Stimulated activated CD4-positive, alpha-beta T cell treated with anti-CD3 and anti-CD28 coated beads, Interleukin-12 subunit alpha, Interleukin-12 subunit beta, amount 100 ng/mL, for 24 hours (primary cell): Measurements from ENCODE around the gene CDC34.

Experiments
- DNase-seq, 2 experiments: peaks; one replicate each; pipeline ENCODE4 v3.0.0-alpha.2; 2020; ENCODE audit warnings: low read depth in 2 of 2

The CDC34 gene

GRCh38 chr19:497491-497868 is 34.1 kb upstream of the CDC34 start:
- no peak for DNase-seq

- no peak for DNase-seq
Measured at GRCh38 chr19:497869-498510, 33.6 kb upstream of the CDC34 start.

DNA sequence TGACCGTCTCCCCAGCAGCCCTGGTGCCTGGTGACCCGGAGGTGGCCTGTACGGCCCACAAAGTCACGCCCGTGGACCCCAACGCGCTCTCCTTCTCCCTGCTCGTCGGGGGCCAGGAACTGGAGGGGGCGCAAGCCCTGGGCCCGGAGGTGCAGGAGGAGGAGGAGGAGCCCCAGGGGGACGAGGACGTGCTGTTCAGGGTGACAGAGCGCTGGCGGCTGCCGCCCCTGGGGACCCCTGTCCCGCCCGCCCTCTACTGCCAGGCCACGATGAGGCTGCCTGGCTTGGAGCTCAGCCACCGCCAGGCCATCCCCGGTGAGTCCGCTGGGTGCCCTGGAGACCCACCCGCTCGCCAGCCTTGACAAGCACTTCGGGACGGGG is 33.1 kb upstream of the CDC34 start:
- no peak for DNase-seq

DNA sequence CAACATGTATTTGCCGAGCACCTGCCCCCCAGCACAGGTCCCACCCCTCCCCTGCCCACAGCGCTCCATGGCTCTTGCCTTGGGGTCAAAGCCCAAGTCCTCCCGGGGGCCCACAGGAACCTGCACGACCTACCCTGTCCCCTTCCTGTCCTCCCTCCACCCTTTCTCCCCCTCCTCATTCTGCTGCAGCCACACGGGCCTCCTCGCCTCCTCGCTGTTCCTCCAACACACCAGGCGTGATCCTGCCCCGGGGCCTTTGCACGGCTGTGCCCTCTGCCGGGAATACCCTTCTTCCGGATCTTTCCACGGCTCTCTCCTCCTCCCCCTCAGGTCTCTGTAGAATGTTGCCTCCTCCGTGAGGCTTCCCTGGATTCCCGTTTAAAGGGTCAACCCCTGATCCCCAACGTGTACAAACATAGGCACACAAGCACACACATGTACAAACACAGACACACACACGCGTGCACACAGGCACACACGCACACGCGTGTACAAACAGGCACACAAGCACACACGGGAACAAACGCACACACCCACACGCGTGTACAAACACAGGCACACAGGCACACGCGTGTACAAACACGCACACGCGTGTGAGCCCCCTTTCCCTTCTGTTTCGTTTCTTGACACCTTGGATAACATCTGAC is 32.5 kb upstream of the CDC34 start:
- no peak for DNase-seq

DNA sequence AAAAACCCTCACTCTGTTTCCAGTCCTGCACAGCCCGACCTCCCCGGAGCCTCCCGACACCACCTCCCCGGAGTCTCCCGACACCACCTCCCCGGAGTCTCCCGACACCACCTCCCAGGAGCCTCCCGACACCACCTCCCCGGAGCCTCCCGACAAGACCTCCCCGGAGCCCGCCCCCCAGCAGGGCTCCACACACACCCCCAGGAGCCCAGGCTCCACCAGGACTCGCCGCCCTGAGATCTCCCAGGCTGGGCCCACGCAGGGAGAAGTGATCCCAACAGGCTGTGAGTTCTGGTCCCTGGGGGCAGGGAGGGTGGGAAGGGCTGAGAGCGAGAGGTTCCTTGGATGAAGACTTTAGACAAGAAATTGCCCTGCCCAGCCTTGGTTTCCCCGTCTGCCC is 29.9 kb upstream of the CDC34 start:
- no peak for DNase-seq

- no peak for DNase-seq
Measured at GRCh38 chr19:504616-505015, 26.9 kb upstream of the CDC34 start.

DNA sequence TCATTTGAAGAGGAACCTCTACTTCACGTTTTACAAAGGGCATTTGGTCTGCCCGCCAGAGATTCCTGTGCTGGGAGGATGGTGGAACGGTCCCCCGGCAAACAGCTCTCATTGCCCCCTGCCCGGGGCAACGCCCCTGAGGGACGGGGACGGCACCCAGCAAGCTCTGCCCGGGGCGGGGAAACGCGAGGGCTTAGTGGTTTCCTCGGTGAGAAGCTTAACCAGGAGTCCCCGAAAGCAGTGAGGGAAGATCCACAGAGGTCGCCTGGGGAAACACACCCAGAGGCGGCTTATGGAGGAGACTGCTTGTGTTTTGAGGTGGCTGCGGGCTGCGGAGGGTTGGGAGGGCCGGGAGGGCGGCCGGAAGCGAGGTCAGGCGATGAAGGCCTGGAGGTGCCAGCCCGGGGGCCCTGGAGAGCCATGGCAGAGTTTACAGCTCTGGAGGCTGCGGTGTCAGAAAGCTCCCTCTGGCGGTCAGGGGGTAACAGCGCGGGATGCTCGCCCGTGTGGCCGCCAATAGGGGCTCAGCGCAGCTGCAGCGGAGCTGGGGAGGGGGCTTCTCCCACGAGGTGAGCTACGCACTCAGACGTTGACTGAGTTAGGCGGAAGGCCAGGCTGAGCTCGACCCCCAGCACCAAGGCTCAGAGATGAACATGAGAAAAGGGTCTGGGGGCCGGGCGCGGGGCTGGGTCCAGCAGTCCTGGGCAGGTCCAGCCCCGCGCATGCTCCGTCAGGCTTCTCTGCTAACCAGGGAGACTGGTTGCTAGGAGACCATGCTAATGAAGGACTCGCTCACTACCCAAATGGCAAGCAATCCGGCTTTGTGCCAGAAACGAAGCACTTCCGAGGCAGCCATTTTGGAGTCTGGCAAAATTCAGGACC is 24.9 kb upstream of the CDC34 start:
- DNase-seq = peak; percentile 87 to 88

GRCh38 chr19:507286-508203 is 24.0 kb upstream of the CDC34 start, which contains the start of gene TPGS1:
TSS of gene TPGS1 (plus strand) at chr19:507497. CDS start at chr19:507507, 10 bp downstream.
- DNase-seq = peak; percentile 74 to 80

DNA sequence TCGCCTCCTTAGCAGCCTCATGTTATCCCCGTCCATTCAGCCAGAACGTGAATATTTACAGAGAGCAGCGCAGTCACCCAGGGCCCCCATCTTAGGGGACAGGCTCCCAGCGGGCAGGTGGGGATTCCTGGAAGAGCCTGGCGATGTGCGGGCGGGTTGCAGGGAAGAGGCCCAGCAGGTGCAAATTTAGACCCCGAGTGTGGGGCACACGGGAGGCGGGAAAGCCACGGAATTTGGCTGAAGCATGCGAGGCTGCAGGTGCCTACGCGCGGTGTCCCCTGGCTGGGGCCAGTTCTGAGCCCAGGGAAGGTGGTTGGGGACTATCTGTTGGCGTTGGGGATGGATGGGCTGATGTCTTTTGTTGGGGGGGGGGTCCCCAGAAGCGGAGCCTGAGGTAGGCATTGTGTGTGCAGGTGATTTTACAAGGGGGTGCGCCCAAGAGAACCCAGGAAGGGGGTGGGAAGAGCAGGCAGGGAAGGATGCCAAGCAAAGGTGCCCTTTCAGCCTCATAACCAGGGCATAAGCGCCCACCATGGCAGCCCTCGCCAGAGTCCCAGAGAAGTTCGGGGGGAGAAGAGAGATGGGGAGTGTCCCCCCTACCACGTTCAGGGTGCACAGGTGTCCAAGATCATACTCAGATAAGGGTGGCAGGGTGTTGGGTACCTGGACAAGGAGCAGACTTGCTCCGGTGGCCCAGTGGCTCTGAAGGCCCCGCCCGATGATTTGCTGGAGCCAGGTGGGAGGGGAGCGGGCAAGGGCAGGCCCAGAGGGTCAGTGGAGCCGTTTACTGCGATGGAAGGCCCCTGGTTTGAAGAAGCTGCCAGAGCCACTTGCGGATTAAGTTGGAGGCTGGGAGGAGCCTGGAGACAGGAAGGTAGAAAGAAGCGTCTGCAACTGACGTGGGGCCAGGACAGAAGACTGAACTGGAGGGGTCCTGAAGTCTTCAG is 23.1 kb upstream of the CDC34 start:
- DNase-seq = no peak

- DNase-seq = peak; percentile 82 to 94
Measured at GRCh38 chr19:510606-511100, 20.9 kb upstream of the CDC34 start.

DNA sequence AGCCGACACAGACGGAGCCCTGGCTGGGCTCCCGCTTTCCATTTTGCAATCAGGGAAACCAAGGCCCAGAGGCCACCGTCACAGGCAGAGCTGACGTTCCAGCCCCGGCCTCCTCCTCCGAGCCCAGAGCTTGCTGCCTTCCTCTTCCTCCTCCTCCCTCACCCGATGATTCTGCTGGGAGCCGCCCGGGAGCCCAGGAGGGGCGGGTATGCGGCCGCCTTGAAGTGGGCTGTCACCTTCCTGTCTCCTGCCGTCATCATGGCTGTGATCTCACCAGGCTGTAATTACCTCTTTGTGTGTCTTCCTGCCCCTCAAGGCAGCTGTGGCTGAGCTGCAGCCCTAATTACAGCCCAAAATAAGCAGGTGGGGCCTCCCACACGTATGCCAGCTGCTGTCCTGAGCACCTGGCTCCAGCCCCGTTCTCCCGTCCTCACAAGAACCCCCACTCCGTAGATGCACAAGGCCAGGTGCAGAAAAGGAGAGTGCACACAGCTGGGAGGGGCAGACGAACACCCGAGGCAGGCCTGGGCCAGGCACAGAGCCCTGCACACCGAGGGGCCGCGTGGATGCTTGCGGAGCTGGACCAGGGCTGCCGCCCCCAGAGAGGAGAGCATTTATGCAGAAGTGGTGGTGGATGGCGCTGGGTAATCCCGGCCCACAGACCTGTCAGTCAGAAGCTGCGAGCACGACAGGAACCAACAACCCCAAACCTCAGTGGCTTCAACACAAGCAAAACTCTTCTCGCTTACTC is 20.3 kb upstream of the CDC34 start:
- peak; percentile 54 to 69 for DNase-seq

GRCh38 chr19:512547-513365 is 18.8 kb upstream of the CDC34 start:
- no peak for DNase-seq

- no peak for DNase-seq
Measured at GRCh38 chr19:513368-514165, 18.0 kb upstream of the CDC34 start.

- DNase-seq = no peak
Measured at GRCh38 chr19:514166-514663, 17.3 kb upstream of the CDC34 start.

DNA sequence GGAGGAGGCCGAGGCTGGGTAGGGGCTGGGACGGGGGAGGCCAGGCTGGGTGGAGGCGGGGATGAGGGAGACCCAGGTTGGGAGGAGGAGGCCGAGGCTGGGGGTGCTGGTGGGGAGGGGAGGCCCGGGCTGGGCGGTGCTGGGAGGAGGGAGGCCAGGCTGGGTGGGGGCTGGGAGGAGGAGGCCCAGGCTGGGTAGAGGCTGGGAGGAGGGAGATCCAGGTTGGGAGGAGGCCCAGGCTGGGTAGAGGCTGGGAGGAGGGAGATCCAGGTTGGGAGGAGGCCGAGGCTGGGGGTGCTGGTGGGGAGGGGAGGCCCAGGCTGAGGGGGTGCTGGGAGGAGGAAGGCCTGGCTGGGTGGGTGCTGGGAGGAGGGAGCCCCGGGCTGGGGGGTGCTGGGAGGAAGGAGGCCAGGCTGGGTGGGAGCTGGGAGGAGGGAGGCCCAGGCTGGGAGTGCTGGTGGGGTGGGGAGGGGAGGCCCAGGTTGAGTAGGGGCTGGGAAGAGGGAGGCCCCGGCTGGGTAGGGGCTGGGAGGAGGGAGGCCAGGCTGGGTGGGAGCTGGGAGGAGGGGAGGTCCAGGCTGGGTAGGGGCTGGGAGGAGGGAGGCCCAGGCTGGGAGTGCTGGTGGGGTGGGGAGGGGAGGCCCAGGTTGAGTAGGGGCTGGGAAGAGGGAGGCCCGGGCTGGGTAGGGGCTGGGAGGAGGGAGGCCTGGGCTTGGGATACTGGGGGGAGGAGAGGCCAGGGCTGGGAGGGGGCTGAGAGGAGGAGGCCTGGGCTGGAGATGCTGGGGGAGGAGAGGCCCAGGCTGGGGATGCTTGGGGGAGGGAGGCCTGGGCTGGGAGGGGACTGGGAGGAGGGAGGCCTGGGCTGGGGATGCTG is 13.6 kb upstream of the CDC34 start:
- DNase-seq = no peak

DNA sequence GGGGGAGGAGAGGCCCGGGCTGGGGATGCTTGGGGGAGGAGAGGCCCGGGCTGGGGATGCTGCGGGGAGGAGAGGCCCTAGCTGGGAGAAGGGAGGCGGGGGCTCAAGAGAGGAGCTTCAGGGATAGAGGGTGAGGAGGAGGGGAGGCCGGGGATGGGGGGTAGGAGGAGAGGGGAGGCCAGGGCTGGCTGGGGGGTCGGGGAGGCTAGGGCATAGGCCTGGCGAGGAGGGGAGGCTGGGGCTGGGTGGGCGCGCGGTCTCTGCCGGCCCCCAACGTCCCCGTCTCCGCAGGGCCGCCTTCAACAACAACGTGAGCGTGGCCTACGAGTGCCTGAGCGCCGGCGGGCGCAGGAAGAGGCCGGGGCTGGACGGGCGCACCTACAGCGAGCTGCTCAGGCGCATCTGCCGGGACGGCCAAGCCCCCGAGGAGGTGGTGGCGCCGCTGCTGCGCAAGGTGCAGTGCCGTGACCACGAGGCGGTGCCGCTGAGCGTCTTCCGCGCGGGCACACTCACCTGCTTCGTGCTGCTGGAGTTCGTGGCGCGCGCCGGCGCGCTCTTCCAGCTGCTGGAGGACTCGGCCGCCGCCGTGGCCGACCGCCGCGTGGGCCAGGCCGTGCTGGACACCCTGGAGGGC is 12.8 kb upstream of the CDC34 start:
- no peak for DNase-seq
